NCI-H2171 treated with DMSO at 0.1 percent for 48 hours (cell line): ENCODE results near the gene FIGNL2.
"Not testable (repeated sequence)": the region's sequence is repeated elsewhere in the genome, so short reads cannot be mapped to it uniquely, and the experiment has no call there.

Experiments used
- DNase-seq: peaks from one replicate; lab custom pipeline; 2025; lab: John Stamatoyannopoulos, UW

Gene FIGNL2

DNA sequence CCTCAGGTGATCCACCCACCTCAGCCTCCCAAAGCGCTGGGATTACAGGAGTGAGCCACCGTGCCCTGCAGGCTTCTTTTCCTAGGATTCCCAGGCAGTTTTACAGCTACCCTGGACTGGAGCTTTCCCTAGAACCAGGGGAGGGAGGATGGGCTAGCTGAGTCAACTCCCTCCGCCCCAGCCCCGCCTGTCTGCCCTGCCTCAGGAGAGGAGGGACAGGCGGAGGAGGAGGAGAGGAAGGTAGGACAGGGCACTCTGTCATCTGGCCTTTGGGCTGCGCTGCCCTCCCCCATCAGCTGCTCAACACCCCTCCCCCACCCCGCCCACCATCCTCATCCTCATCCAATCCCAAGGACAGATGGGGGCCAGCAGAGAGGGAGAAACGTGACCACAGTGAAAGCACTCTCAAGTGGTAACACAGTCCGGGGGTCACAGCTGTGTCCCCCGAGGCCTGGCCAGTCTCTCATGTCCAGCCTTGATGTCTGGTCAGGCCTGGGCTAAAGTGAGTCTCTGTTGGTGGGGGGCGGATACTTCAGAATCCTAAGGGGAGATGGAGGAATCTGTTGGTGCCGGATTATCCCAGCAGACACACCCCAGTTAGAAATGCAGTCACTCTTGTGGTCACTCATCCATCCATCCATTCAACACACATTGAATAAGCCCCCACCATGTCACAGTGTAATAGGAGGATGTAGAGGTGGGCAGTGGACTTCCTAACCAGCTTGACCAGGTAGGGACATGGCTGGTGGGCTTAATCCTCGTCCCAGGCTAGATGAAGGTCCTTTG is 12.3 kb downstream of the FIGNL2 start:
- no peak for DNase-seq

DNA sequence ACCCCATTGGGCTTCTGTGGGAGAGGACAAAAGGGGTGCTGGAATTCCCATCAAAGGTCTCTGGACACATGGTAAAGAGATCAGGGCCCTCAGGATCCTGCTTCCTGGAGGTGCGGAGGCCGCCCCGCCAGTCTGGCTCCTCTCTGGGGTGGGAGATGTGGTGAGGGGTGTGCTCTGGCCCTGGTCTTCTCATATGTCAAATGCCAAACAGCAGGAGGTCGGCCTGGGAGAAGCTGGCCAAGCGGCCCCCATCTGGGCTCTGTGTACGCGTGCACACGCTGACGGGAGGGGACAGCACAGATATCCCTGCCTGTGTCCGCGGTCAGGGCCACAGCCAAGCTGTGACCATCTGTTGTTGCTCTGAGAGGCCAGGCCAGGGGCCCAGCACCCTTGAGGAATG is 14.1 kb downstream of the FIGNL2 start:
- DNase-seq: no peak

DNA sequence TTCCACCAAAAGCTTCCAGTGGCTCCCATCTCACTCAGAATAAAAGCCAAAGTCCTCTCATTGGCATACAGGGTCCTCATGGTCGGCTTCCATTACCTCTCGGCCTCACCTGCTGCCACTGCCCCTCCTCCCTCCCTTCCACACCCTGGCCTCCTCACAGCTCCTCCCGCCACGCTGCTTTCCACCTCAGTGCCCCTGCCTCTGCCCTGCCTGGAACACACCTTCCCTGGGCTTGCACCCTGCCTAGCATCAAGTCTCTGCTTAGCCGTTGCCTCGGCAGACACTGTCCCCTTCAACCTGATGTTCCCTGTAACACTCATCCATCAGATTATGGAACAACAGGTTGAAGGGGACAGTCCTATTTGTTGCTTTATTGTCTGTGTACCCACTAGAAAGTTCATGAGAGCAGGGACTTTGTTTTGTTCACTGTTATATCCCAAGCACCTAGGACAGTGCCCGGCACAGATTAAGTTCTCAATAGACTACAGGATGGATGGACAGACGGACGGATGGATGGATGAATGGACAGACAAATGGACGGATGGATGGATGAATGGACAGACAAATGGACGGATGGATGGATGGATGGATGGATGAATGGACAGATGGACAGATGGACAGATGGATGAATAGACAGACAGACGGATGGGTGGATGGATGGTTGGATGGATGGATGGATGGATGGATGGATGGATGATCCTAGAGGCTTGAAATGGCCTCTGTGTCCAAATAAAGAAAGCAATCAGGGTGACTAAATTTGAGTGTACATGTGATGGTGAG is 14.9 kb downstream of the FIGNL2 start:
- no peak for DNase-seq

DNA sequence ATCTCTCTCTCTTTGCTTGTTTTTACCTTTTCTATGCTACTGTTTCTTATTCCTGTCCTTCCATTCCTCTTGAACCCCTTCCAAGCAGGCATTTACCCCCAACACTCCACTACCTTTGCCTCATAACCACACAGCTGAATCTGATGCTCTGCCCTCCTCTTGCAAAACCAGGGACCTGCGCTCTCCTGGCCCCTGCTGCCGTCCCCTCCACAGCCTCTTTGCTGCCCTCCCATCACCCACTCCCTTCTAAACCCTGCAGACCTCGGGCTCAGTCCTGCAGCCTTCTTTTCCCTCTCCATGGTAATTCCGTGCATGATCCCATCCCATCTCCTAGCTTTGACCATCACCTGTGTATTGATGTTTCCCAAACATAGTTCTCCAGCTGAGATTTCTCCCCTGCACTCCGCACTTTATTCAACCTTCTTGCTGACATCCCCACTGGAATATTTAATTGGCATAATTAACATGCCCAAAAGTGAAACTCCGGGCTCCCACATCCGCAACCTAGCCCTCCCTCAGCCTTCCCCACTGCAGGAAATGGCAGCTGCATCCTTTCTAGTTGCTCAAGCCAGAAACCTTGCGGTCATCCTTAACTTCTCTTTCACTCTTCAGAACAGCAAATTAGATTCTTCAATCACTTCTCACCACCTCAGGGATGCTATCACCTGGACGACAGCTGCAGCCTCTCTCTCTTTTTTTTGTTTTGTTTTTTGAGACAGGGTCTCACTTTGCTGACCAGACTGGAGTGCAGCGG is 16.0 kb downstream of the FIGNL2 start:
- no peak for DNase-seq

DNA sequence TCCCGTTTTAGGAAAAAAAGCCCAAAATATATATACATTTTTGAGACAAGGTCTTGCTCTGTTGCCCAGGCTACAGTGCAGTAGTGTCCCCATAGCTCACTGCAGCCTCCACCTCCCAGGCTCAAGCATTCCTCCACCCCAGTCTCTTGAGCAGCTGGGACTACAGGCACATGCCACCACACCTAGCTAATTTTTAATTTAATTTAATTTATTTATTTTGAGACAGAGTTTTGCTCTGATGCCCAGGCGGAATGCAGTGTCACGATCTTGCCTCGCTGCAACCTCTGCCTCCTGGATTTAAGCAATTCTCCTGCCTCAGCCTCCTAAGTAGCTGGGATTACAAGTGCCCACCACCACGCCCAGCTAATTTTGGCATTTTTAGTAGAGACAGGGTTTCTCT is 16.7 kb downstream of the FIGNL2 start:
- not testable (repeated sequence) for DNase-seq

DNA sequence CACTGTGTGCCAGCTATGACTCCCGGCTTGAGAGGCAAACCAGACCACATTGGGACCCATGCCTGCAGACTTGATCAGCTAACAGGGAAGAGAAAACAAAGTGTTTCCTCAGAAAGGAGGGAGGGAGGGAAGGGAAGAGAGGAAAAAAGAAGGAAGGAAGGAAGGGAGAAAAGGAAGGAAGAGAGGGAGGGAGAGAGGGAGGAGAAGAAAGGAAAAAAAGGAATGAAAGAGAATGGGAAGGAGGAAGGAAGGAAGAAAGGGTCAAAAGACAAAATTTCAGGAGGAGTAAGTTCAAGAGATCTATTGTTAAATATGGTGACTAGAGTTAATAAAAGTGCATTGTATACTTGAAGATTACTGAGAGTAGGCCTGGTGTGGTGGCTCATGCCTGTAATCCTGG is 18.9 kb downstream of the FIGNL2 start:
- no peak for DNase-seq

DNA sequence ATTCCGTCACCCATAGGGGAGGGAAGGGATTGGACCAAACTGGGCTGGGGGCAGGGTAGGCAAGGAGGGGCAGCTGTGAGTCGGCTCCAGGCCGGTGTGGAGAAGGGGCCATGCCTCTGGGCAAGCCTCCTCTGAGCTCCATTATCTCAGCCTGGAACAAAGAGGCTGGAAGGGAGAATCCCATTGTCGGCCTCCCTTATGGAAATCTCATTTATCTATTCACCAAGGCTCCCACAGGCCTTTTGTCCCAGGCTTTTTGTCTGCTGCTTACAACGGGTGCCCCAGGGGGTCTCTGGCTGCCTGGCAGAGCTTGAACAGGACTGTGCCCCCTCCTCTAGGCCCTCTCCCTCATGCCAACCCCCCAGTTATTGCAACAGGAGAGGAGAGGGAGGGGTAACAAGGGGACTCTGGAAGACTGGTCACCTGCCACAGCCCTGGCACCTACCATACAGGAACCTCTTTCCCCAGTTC is 19.5 kb downstream of the FIGNL2 start:
- DNase-seq: no peak

DNA sequence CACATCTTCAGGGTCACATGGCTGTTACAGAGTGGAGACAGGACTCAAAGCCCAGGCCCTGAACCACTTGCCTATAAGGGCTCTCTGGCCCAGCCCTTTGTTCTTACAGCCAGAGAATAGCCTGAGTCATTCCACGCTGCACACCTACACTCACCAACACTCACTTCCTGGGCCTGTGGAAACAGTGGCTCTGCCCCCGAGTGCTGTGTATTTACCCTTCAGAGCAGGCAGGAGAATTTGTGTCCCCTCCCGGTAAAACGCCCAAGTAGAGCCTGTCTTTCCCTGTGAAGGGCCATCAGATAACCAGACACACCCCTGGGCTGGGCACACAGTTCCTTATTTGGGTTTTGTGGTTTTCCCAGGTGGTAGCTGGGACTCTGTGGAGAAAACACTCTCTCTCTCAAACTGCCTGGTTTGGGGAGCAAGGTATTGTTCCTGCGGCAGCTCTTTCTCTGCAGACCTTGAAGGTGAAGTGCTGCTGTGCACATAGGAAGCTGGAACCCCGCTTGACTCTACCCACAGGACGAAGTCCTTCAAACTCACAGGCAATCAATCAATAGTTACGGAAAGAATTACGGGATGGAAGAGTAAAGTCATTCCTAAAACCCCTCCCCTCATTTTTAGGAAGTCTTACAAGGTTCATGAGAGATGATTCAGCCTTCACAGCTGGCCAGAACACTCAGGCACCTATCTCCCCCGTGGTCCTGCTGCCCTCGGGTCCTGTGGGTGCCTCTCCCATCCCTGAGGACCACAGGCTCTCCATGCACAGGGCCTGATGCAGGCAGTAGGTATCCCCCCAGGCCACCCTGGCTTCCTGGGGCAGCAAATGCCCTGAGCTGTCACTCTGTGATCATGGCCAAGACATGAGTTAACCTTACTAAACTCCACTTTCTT is 20.3 kb downstream of the FIGNL2 start:
- no peak for DNase-seq

DNA sequence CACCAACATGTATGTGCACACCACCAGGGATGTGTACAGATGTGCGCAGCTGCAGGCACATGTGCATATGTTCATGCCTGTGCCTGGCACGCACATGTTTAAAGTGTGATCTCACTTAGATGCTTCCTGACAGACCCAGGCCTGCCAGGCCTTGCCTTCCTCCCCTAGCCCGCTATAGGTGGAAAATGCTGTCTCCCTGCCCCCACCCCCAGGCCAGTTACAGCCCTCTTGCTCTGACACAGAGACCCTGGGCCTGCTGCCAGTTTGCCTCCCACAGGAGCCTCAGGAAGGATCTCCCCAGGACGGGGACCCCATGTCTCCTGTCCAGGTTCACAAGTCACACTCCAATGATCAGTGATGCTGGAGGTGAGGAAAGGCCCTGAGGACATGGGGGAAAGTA is 21.6 kb downstream of the FIGNL2 start:
- DNase-seq: no peak

DNA sequence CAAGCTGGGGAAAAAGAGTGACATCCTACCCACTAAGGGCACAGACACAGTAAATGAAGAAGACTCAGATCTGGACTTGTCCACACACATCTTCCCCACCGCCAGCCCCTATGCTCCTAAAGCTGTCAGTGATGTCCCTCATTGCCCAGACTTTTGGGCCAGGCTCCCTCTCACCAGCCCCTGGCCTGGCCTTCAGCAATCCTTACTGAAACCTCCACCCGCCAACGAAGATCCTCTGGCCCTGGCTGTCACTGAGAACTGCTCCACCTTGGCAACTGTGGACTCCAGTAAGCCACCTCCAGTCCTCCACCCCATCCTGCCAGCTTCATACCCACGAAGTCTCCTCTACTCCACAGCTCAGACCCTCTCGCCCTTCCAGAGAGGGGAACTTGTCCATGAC is 23.3 kb downstream of the FIGNL2 start:
- DNase-seq: no peak

DNA sequence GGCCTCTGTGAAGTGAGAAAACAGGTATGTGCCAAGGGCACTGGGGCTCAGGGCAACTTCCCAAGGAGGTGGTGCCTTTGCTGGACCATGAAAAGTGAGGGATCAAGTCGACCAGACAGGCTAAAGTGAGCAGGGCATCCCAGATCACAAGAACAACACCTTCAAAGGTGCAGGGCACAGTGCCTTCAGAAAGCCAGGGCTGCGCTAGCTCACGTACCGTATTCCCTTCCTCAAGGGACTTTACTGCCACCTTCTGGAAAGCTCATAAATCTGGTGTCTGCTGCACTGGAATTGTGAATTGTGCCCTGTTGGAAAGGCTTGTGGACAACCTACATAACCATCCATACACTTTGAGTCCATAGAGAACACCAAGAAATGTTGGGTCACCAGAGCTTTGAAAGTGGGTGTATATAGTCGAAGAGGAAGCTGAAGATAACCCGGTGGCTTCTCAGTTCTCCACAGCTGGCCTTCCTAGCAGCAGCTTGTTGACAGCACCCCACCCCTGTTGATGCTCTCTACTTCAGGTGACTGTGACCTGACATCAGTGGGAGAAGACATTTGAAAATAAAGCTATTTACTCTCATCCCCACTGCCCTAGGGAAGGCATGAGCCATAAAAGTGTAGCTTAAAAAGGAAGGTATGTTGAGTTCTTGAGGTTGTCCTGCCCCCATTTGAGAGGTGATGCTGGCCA is 24.5 kb downstream of the FIGNL2 start:
- peak; percentile 79 for DNase-seq

DNA sequence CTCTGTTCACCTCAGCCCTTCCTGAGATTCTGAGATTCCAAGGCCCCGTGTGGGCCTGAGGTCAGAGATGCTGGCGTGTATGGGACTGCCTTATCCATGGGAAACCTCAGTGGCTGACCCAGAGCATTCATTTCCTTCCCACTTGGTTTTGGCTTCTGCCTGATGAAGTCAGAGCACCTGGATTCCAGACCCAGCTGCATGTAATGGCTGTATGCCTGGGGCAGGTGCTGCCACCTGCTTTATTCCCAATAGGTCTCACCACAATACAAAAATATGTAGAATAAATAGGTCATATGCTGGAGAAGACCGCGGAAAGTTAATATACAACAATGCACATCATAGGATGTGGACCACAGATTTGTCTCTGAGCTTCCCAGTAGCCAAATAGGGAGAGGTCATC is 25.6 kb downstream of the FIGNL2 start:
- no peak for DNase-seq

DNA sequence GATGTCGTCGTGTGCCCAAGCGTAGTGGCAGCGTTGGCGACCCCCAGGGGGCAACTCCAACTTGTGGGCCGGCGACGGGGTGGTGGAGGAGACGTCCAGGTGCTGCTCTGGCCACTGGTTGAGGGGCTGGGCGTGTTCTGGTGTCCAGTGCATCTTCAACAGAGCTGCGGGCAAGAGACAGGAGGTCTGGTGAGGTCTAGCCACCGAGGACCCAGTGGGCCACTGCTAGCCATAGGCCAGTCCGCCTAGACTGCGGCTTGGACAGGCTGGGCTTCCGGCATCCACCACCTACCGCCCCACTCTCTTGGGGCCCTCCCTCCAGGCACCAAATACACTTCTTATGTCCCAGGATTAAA is 26.3 kb downstream of the FIGNL2 start:
- no peak for DNase-seq

DNA sequence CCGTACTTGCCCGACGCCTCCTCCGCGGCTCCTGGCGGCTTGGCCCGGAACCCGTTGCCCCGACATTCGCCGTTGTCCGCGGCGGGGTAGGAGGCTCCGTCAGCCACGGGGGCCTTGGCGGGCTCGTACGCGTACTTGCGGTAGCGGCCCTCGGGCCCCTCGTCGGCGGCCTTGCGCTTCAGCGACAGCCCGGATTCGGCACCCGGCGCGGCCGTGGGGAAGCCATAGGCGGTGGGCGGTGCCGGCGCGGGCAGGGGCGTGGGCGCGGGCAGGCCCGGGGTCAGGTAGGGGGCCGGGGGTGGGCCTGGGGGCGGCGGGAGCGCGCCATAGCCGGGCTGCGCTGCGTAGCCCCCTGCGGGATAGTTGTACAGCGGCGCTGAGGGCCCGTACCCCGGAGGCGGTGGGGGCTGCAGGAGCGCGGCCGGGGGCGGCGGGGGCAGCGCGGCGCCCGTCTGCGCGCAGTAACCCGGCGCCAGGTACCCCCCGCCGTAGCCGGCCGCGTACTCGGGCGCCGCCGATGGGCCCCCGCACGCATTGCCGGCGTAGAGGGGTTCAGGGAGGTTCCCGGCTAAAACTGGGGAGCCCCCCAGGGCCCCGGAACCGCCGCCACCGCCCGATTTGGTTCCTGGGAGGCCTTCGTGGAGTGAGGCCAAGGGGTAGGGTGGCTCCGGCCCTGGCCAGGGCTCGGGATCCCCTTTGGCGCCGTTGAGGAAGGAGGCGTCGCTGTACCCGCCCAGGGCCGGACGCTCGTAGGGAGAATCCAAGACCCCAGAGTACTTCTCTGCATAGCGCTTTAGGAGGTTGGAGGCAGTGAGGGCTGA is 26.9 kb downstream of the FIGNL2 start:
- no peak for DNase-seq

DNA sequence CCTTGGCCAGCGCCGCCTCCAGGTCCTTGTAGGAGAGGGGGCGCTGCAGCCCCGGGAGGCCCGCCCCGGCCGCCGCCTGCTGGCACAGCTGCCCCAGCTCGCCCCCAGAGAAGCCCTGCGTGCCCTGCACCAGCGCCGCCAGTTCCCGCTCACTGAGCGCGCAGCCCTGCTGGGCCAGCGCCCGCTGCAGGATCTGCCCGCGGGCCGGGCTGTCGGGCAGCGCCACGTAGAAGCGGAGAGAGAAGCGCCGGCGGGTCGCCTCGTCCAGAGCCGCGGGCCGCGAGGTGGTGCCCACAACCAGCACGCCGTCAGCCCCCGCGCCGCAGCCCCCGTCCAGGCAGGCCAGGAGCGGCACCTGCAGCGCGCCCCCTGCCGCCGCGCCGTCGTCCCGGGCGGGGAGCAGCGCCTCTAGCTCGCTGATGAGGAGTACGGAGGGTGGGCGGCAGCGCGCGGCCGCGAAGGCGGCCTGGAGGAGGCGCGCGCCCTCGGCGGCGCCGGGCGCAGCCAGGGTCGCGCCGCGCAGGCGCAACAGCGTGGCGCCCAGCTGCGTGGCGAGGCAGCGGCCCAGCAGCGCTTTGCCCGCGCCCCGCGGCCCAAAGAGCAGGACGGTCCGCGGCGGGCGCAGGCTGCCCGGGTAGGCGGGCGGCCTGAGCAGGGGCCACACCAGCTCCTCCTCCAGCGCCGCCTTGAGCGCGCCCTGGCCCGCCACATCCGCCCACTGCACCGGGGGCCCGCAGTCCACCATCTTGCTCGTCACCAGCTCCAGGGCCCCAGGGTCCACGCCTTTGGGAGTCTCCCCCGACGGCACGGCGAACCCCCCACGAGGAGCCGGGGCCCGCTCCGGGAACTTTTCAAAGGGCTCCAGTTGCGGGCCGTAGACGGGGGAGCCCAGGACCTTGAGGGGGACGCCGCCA is 27.7 kb downstream of the FIGNL2 start:
- DNase-seq: peak; percentile 82

DNA sequence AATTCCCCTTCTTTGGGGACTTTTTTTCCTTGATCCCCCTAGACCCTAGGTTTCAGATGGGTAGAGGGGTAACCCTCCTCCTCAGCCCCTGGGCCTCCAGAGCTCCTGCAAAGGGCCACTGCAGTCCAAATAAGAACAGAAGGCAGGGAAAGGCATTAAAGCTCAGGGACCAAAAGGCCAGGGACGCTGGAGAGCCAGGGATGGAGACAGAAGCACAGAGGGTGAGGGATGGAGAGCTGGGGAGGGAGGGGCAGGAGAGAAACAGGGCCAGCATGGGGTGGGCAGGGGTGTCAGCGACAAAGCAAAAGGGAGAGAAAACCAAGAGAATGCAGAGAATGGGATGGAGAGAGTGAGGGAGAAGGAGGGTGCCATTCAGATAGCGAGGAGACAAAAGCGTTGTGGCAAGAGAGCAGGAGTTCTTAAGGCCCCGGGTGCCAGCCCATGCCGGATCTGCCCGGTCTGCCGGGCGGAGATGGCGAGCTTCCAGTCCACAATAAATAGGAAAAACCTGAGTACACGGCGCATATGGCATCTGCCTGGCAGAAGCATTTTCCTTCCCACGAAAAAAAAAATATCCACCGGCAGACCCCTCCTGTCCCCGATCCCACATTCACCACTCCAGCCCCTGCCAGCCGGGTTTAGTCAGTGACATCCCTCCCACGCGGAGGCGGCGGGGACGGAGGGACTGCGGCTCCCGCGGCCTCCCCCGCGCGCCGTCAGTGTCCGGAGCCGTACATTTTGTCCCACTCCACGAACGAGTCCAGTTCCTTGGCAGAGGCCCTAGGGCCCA is 28.6 kb downstream of the FIGNL2 start:
- DNase-seq: peak; percentile 60

DNA sequence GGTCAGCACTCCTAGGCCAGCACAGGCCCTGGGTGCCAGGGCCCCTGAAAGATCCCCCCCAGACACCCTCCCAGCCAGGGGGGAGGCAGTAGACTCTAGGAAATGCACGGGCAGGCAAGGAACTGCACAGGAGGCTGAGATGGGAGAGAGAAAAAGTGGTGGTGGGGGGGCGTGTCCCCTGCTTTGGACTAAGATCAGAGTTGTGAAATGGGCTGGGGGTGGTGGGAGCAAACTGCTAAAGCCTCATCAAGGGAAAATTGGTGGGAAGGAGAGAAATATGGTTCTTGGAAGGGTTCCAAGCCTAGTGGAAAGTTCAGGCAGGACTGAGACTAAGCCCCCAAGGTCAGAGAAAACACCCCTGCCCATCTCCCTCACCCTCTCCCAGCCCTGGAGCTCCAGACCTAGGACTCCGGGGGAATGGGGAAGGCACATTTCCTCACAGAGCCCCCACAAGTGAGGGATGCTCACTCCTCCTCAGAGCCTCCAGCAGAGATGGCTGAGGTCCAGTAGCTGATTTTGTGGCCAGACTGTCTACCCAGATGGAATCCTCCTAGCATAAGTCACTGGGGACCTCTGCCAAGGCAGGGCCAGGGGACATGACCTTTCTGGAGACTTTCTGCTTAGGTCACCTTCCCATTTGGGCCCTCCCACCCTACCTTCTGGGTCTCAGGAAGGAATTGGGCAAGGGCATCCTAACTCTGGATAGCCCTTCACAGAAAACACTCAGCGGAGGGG is 29.8 kb downstream of the FIGNL2 start:
- DNase-seq: no peak

DNA sequence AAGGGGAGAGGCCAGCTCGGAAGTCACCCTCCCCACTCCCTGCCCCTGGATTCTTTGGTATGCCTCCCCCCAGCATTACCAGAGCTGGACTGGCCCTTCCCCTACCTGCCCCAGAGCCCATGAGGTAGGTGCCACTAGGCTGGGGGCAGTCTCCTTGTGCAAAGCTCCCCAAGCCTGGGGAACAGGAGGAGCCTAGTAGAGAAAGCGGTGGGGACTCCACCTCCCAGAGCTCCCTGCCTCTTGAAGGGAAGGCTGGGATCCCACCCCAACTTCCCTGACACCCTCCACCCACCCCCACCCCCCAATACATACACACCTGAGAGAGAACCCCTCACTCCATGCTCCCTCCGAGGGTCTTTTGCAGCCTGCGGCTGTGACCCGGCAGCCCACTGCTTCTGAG is 30.4 kb downstream of the FIGNL2 start:
- no peak for DNase-seq
